ENCODE results near the gene TRAPPC2B. TPM values are rescaled to one million over a fixed set of nuclear protein-coding genes. Genes with fewer than 3 reads are reported as not detected.

Gene TRAPPC2B
- 10.7 and 16.0 TPM in 2 replicates for total RNA-seq (ENCODE audit: low replicate concordance)

DNA sequence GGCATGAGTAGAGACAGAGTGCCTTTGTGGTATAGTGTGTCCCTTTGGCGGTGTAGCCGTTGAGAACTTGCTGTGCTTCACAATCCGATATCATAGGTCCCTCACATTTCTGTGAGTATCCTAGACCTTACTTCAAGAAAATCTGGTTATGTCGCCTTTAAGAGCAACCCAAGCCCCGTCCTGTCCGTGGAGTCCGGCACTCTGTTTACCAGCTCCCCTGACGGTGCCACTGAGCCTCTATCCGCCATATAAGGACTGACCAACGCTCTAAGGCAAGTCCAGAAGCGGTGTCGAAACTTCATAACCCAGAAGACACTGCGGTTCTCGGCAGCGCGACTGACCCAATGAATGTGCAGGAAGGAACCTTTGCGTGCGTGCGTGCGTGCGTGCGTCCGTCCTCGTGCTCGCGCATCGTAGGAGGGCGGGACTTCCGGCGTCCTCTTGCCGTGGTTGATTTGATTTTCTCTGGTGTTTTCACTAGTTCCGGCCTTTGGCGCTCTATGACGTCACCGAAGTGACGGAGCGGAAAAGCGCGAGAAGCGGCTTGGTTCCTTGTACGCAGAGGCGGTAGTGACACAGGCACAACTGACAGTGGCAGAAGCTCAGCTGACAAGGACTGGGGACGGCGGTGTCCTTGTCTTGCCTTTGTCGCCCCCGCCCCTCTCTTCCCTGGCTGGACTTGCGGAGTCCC, at the start of gene TRAPPC2B, which contains the start of gene ZNF547:
TSS of gene TRAPPC2B (plus strand) at position 555 of the 691 bp plus-strand sequence. CDS start 1,283 bp downstream, outside the sequence.
TSS of gene ZNF547 (plus strand) at position 555 of the 691 bp plus-strand sequence. CDS start 5,005 bp downstream, outside the sequence.

GRCh38 chr19:57320180-57321084, 42.9 kb upstream of the TRAPPC2B start, which contains the start of gene ZNF543:
Gene ZNF543, plus strand, starts transcription at chr19:57320472. Its CDS starts 382 bp downstream, at chr19:57320854.

GRCh38 chr19:57350877-57351805, 12.2 kb upstream of the TRAPPC2B start, which contains the start of gene ZNF304:
Gene ZNF304, plus strand, starts transcription at chr19:57351271. Its CDS starts 394 bp downstream, at chr19:57351665.

DNA sequence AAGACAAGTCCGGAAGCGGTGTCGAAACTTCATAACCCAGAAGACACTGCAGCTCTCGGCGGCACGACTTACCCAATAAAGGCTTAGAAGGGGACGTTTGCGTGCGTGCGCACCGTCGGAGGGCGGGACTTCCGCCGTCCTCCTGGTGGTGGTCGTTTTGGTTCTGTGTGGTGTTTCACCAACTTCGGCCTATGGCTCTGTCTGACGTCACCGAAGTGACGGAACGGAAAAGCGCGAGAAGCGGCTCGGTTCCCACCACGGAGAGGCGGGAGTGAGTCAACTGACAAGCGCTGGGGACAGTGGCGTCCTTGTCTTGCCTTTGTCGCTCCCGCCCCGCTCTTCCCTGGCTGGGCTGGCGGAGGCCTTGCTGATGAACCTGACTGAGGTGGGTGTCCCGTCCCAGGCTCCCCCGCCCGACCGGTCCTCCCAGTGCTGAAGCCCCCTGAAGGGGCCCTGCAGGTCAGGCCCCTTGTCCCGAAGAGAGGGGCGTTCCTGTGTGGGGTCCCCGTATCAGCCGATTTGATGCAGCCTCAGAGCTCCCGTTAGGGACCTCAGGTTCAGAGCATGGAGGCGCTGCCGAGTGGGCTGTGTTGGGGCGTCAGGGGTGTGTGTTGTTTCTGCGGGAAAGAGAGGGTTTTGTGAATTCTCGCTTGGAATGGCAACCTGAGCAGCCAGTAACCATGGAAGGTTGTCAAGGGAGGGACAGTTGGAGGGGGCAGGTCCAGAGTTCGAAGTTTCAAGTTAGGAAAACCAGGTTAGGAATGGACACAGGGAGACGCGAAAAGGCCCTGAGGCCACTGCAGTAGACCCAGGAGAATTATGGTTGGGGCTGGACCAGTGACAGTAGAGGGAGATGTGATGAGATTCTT, 26.6 kb downstream of the TRAPPC2B start, which contains the start of gene ZNF548:
TSS of gene ZNF548 (plus strand) at position 125 of the 869 bp plus-strand sequence. CDS start at position 371, 246 bp downstream.

DNA sequence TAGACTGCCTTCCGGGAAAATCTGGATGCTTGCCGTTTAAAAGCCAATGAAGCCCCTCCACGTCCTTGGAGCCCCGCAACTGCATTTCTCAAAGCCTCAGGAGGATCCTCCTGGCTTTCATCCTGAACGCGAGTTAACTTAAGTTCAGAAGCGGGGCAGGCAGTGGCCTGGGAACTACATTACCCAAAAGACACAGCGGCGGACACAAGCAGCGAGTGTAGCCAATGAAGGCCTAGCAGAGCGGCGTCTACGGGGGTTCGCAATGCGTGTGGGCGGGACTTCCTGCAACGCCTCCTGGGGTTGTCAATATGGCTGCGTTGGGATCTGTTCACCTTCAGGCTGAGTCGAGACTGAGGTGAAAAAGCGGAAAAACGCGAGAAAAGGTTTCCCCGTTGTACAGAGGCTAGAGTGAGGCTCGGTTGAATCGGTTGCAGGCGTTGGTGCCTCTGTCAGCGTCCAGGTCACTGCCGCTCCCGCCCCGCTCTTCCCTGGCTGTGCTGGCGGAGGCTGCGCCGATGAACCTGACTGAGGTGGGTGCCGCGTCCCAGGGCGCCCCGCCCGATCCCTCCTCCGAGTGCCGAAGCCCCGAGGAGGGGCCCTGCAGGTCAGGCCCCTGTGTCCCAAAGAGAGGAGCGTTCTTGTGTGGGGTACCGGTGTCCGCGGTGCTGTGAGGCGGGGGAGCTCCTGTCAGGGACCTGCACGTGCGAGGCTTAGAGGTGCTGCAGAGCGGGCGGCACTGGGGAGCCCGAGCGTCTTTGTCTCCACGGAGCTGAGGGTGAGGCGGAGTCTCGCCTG, 47.7 kb downstream of the TRAPPC2B start, which contains the start of gene ZNF17:
TSS of gene ZNF17 (plus strand) at position 285 of the 795 bp plus-strand sequence. CDS start 2,455 bp downstream, outside the sequence.

Other genes with a start within 250 kb of the TRAPPC2B start
- gene USP29, start 243.6 kb upstream of the TRAPPC2B start, total RNA-seq (ENCODE audit: low replicate concordance) = not detected in 2 replicates
- not detected in 2 replicates for gene ZIM3, start 218.3 kb upstream of the TRAPPC2B start, total RNA-seq (ENCODE audit: low replicate concordance)
- gene DUXA, start 196.1 kb upstream of the TRAPPC2B start, total RNA-seq (ENCODE audit: low replicate concordance) = not detected in 2 replicates
- 26.3 and 32.6 TPM in 2 replicates for gene ZNF264, start 172.1 kb upstream of the TRAPPC2B start, total RNA-seq (ENCODE audit: low replicate concordance)
- gene AURKC, start 132.5 kb upstream of the TRAPPC2B start, total RNA-seq (ENCODE audit: low replicate concordance) = 0.35 and 0.98 TPM in 2 replicates
- gene ZNF805, start 122.9 kb upstream of the TRAPPC2B start, total RNA-seq (ENCODE audit: low replicate concordance) = 22.8 and 38.7 TPM in 2 replicates
- gene ZNF460, start 83.1 kb upstream of the TRAPPC2B start, total RNA-seq (ENCODE audit: low replicate concordance) = 68.6 and 96.9 TPM in 2 replicates
- 6.7 and 9.3 TPM in 2 replicates for gene ZNF543, start 43.1 kb upstream of the TRAPPC2B start, total RNA-seq (ENCODE audit: low replicate concordance)
- gene ZNF304, start 12.3 kb upstream of the TRAPPC2B start, total RNA-seq (ENCODE audit: low replicate concordance) = 9.2 and 10.5 TPM in 2 replicates
- gene ZNF547, start within 50 bp of the TRAPPC2B start, total RNA-seq (ENCODE audit: low replicate concordance) = 4.3 and 10.6 TPM in 2 replicates
- gene ZNF548, start 26.3 kb downstream of the TRAPPC2B start, total RNA-seq (ENCODE audit: low replicate concordance) = 19.0 and 23.7 TPM in 2 replicates
- gene ZNF17, start 47.6 kb downstream of the TRAPPC2B start, total RNA-seq (ENCODE audit: low replicate concordance) = 9.1 and 18.1 TPM in 2 replicates
- 8.2 and 17.4 TPM in 2 replicates for gene ZNF749, start 71.8 kb downstream of the TRAPPC2B start, total RNA-seq (ENCODE audit: low replicate concordance)
- gene VN1R1, start 93.6 kb downstream of the TRAPPC2B start, total RNA-seq (ENCODE audit: low replicate concordance) = 0.23 and 0.30 TPM in 2 replicates
- gene ZNF772, start 114.0 kb downstream of the TRAPPC2B start, total RNA-seq (ENCODE audit: low replicate concordance) = 13.1 and 25.6 TPM in 2 replicates
- 8.2 and 23.2 TPM in 2 replicates for gene ZNF419, start 124.2 kb downstream of the TRAPPC2B start, total RNA-seq (ENCODE audit: low replicate concordance)
- gene ZNF773, start 136.4 kb downstream of the TRAPPC2B start, total RNA-seq (ENCODE audit: low replicate concordance) = 9.1 and 27.1 TPM in 2 replicates
- 4.1 and 9.5 TPM in 2 replicates for gene ZNF549, start 163.8 kb downstream of the TRAPPC2B start, total RNA-seq (ENCODE audit: low replicate concordance)
- gene ZNF550, start 196.3 kb downstream of the TRAPPC2B start, total RNA-seq (ENCODE audit: low replicate concordance) = 5.0 and 10.6 TPM in 2 replicates
- 4.8 and 6.3 TPM in 2 replicates for gene ZNF416, start 215.4 kb downstream of the TRAPPC2B start, total RNA-seq (ENCODE audit: low replicate concordance)
- 4.6 and 11.3 TPM in 2 replicates for gene ZIK1, start 220.6 kb downstream of the TRAPPC2B start, total RNA-seq (ENCODE audit: low replicate concordance)
- gene ZNF530, start 236.3 kb downstream of the TRAPPC2B start, total RNA-seq (ENCODE audit: low replicate concordance) = 0.70 and 4.1 TPM in 2 replicates

Measured in smooth muscle cell of the coronary artery (primary cell).